Astrocyte (in vitro differentiated cells and primary cell): ENCODE data around the gene OR52E6.

ENCODE experiments used
- EZH2 ChIP-seq: IDR thresholded peaks from 2 replicates; pipeline ENCODE4 v1.6.1; 2012; ENCODE audit warnings: mild to moderate bottlenecking, low read length, inconsistent platforms; ENCODE audit not compliant: insufficient read depth
- TF ChIP-seq, protein P1 (sequence below): IDR thresholded peaks from 2 replicates; pipeline ENCODE4 v1.5.1; 2011; ENCODE audit warnings: low read depth, mild to moderate bottlenecking, inconsistent platforms, low read length, moderate library complexity; ENCODE audit not compliant: insufficient read depth

DNA sequence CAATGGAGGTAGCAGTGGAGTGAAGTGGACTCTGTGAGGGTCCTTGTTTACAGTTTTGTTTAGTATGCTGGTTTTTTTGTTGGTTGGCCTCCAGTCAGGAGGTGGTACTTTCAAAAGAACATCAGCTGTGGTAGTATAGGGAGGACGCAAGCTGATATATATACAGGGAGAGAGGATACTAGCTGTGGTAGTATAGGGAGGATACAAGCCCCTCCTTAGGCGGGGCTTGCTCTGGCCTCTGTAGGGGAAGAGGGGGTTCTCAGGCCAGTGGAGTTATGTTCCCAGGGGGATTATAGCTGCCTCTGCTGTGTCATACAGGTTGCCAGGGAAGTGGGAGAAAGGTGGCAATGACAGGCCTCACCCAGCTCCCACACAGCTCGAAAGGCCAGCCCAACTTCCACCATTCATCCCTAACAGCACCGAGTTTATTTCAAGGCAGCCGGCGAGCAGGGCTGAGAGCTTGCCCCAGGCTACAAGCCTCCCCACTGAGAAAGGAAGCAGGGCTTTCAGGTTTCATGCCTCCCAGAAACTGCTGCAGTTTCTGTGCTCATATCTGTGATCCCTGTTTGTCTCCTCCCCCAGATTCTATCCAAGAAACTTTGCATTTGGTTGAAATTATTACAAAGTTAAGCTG, 10.4 kb downstream of the OR52E6 start:
- TF ChIP-seq, protein P1, sequence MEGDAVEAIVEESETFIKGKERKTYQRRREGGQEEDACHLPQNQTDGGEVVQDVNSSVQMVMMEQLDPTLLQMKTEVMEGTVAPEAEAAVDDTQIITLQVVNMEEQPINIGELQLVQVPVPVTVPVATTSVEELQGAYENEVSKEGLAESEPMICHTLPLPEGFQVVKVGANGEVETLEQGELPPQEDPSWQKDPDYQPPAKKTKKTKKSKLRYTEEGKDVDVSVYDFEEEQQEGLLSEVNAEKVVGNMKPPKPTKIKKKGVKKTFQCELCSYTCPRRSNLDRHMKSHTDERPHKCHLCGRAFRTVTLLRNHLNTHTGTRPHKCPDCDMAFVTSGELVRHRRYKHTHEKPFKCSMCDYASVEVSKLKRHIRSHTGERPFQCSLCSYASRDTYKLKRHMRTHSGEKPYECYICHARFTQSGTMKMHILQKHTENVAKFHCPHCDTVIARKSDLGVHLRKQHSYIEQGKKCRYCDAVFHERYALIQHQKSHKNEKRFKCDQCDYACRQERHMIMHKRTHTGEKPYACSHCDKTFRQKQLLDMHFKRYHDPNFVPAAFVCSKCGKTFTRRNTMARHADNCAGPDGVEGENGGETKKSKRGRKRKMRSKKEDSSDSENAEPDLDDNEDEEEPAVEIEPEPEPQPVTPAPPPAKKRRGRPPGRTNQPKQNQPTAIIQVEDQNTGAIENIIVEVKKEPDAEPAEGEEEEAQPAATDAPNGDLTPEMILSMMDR: no peak
- TF ChIP-seq EZH2: no peak
